Measurements from ENCODE around the gene SLC11A1. TPM values are rescaled to one million over a fixed set of nuclear protein-coding genes. Genes with fewer than 3 reads are reported as not detected.
A peak's percentile ranks its signal among the peaks of the same experiment; 100 is the strongest.

The SLC11A1 gene
- total and polyA plus RNA-seq, 4 donors = 1.9 to 56.1 (median 22.1) TPM

DNA sequence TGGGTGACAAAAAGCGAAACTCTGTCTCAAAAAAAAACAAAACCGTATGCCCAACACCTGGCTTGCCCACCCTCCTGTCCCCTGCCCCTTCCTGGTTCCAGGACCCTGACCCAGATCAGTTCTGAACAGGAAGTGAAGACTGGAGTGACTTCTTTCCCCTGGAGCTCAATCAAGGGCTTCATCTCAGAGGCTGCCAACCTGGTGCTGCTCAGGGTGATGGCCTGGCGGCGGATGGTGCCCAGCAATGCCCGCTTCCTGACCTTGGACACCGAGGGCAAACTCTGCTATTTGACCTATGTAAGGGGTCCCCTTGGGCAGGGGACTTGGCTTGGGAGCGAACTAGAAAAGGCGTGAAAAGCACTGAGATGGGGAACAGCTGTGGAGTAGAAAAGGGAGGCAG lies 19.5 kb upstream of the SLC11A1 start:
- no peak overlapping the region for H3K27ac ChIP-seq (ENCODE audit: low read depth in 1 of 2, low read length in 2 of 2)
- H3K4me1 ChIP-seq (ENCODE audit: control insufficient read depth in 1 of 2, insufficient read depth in 2 of 2, low read length in 2 of 2) = no peaks in the 10 kb centered on the region
- DNase-seq (no peak), ATAC-seq (ENCODE audit: low FRiP score) (no peak)
- H3K36me3 ChIP-seq (ENCODE audit: control insufficient read depth in 1 of 2, insufficient read depth in 2 of 2, low read length in 1 of 2) = no peaks in the 10 kb centered on the region
- no peak overlapping the region for H3K4me3 ChIP-seq (ENCODE audit: low read length in 2 of 2)
- H3K9me3 ChIP-seq (ENCODE audit: control insufficient read depth, low read length) = no peaks in the 10 kb centered on the region
- intact Hi-C loops (cut with DNase I) = no loop called here
- WGBS, 2 donors = 94 to 96% methylated on average over 8 of the region's 8 CpGs
- H3K27me3 ChIP-seq (ENCODE audit: control insufficient read depth in 1 of 2, insufficient read depth in 2 of 2, low read length in 1 of 2) = no peaks in the 10 kb centered on the region

DNA sequence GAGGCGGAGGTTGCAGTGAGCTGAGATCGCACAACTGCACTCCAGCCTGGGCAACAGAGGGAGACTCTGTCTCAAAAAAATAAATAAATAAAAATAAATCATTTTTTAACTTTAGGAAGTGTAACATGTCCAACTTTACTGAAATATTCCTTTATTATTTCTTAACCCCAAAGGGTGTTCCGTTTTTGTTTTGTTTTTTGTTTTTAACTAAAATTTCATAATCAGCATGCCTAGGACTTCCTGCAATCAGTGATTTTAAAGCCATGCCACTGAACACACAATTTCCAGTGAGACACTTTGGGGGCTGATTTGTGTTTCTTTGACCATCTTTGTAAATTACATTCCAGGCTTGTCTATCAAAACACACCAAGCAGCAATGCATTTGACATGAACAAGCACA lies 18.3 kb upstream of the SLC11A1 start:
- intact Hi-C loops (cut with DNase I) = no loop called here
- H3K4me1 ChIP-seq (ENCODE audit: control insufficient read depth in 1 of 2, insufficient read depth in 2 of 2, low read length in 2 of 2) = no peaks in the 10 kb centered on the region
- WGBS, 2 donors = 88% methylated on average over 3 of the region's 3 CpGs

DNA sequence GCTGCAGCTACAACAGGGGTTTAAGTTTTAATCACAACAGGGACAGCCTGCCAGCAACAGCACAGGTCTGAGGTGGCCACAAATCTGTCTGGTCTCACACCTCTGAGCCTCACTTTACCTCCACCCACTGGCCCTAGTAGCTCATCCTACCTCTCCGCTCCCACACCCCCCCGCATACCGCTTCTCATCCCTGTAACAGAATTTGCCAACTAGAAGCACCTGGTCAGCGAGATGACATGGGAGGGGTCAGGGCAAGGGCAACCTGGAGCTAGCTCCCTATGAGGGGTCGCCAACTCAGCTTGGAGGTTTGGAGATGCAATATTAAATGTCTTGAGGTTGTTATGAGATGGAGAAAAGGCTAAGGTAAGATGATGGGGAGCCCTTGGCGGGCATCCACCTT lies 17.9 kb upstream of the SLC11A1 start:
- intact Hi-C loops (cut with DNase I) = no loop called here
- Histone ChIP-seq H3K36me3 (ENCODE audit: control insufficient read depth in 1 of 2, insufficient read depth in 2 of 2, low read length in 1 of 2) (no peaks in the 10 kb centered on the region), H3K27me3 (ENCODE audit: control insufficient read depth in 1 of 2, insufficient read depth in 2 of 2, low read length in 1 of 2) (no peaks in the 10 kb centered on the region), H3K4me1 (ENCODE audit: control insufficient read depth in 1 of 2, insufficient read depth in 2 of 2, low read length in 2 of 2) (no peaks in the 10 kb centered on the region), H3K9me3 (ENCODE audit: control insufficient read depth, low read length) (no peaks in the 10 kb centered on the region), H3K27ac (ENCODE audit: low read depth in 1 of 2, low read length in 2 of 2) (no peak overlapping the region), H3K4me3 (ENCODE audit: low read length in 2 of 2) (no peak overlapping the region)
- ATAC-seq (ENCODE audit: low FRiP score) (no peak), DNase-seq (peak in 1 of 2 donors; percentile 37)
- 79 to 89% methylated on average over 6 of the region's 6 CpGs for WGBS, 2 donors

More for the DNA sequence above, 18.3 kb upstream of the SLC11A1 start:
- DNase-seq (no peak), ATAC-seq (ENCODE audit: low FRiP score) (no peak)
- no peaks in the 10 kb centered on the region for H3K9me3 ChIP-seq (ENCODE audit: control insufficient read depth, low read length)
- no peaks in the 10 kb centered on the region for H3K27me3 ChIP-seq (ENCODE audit: control insufficient read depth in 1 of 2, insufficient read depth in 2 of 2, low read length in 1 of 2)
- no peak overlapping the region for H3K27ac ChIP-seq (ENCODE audit: low read depth in 1 of 2, low read length in 2 of 2)
- H3K4me3 ChIP-seq (ENCODE audit: low read length in 2 of 2) = no peak overlapping the region
- no peaks in the 10 kb centered on the region for H3K36me3 ChIP-seq (ENCODE audit: control insufficient read depth in 1 of 2, insufficient read depth in 2 of 2, low read length in 1 of 2)

DNA sequence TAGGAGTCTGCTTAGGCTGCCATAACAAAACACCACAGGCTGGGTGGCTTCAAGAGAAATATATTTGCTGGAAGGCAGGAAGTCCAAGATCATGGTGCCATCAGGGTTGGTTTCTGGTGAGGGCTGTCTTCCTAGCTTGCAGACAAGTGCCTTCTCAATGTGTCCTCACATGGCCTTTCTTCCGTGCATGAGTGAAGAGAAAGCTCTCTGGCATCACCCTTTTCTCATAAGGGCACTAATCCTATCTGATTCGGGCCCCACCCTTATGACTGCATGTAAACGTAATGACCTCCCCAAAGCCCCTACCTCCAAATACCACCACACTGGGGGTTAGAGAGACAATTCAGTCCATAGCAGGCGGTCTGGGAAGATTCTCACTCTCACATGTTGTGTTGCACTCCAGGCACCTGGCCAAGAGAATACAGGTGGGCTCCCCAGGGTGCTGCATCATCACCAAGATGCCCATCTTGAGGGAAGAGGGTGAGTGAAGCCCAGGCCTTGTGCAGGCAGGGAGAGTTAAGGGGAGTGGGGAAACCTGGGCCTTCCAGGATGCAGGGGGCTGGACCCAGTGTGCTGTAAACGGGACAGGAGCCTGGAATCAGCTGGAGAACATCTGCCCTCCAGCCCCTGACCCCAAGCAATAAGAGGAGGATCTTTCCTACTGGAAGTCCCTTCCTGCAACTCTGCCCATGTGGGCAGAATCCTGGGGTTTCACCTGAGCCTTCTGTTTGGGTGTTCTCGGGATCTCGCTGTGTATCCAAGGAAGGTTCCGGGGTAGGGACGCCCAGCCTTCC lies 15.3 kb upstream of the SLC11A1 start:
- no peak for ATAC-seq (ENCODE audit: low FRiP score)
- Histone ChIP-seq H3K4me3 (ENCODE audit: low read length in 2 of 2) (no peak overlapping the region), H3K4me1 (ENCODE audit: control insufficient read depth in 1 of 2, insufficient read depth in 2 of 2, low read length in 2 of 2) (no peaks in the 10 kb centered on the region), H3K9me3 (ENCODE audit: control insufficient read depth, low read length) (no peaks in the 10 kb centered on the region), H3K27ac (ENCODE audit: low read depth in 1 of 2, low read length in 2 of 2) (peak overlapping the region in 1 of 2 donors; percentile 66), H3K36me3 (ENCODE audit: control insufficient read depth in 1 of 2, insufficient read depth in 2 of 2, low read length in 1 of 2) (no peaks in the 10 kb centered on the region), H3K27me3 (ENCODE audit: control insufficient read depth in 1 of 2, insufficient read depth in 2 of 2, low read length in 1 of 2) (no peaks in the 10 kb centered on the region)
- 96% methylated on average over 9 of the region's 9 CpGs for WGBS, 2 donors
- peak in 1 of 2 donors; percentile 47 for DNase-seq
- intact Hi-C loops (cut with DNase I) = no loop called here

DNA sequence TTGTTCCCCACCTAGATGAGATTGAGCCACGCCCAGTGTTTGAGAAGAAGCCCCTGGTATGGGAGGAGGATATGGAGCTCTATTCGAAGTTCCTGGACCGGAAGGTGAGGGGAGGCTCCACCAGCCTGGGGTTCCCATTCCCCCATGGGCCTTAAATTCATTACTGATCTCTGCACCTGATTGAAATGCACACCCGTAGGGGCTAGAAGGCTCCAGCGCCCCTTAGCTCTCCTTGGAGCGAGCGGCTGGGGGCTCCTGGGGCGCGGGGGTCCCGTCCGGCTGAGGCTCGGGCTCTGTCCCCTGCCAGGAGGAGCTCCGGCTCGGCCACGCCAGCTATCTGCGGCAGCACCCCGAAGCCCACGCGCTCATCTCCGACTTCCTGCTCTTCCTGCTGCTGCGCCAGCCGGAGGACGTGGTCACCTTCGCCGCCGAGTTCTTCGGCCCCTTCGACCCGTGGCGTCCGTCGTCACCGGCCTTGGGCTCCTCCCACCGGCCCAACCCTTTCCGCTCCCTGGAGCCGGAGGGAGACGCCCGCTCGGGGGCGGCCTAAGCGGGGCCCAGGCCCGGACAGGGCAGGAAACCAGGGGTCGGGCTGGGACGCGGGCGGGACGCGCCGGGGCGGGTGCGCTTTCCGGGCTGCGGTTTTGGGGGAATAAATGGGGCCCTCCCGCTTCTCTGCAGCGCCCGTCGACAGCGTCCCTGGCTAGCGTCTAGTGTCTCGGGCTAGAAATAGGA lies 14.5 kb upstream of the SLC11A1 start:
- DNase-seq (peak; percentile 96), ATAC-seq (ENCODE audit: low FRiP score) (peak; percentile 94)
- H3K4me1 ChIP-seq (ENCODE audit: control insufficient read depth in 1 of 2, insufficient read depth in 2 of 2, low read length in 2 of 2) = no peaks in the 10 kb centered on the region
- whole genome bisulfite sequencing, 2 donors = 5% methylated on average over 60 of the region's 60 CpGs
- intact Hi-C loops (cut with DNase I) = no loop called here
- peak overlapping the region; percentile 40 to 66 for H3K27ac ChIP-seq (ENCODE audit: low read depth in 1 of 2, low read length in 2 of 2)
- H3K36me3 ChIP-seq (ENCODE audit: control insufficient read depth in 1 of 2, insufficient read depth in 2 of 2, low read length in 1 of 2) = no peaks in the 10 kb centered on the region
- no peaks in the 10 kb centered on the region for H3K27me3 ChIP-seq (ENCODE audit: control insufficient read depth in 1 of 2, insufficient read depth in 2 of 2, low read length in 1 of 2)
- no peaks in the 10 kb centered on the region for H3K9me3 ChIP-seq (ENCODE audit: control insufficient read depth, low read length)
- peak overlapping the region; percentile 8 to 9 for H3K4me3 ChIP-seq (ENCODE audit: low read length in 2 of 2)

DNA sequence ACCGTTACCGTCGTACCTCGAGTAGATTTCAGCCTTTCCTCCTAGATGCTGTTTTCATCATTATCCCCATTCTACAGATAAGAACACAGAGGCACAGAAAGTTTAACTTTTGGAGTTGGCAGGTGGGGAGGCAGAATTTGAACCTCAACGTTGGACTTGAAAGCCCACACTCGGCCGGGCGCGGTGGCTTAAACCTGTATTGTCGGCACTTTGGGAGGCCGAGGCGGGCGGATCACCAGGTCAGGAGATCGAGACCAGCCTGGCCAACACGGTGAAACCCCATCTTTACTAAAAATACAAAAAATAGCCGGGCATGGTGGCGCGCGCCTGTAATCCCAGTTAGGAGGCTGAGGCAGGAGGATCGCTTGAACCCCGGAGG lies 13.9 kb upstream of the SLC11A1 start:
- Histone ChIP-seq H3K36me3 (ENCODE audit: control insufficient read depth in 1 of 2, insufficient read depth in 2 of 2, low read length in 1 of 2) (no peaks in the 10 kb centered on the region), H3K27me3 (ENCODE audit: control insufficient read depth in 1 of 2, insufficient read depth in 2 of 2, low read length in 1 of 2) (no peaks in the 10 kb centered on the region), H3K9me3 (ENCODE audit: control insufficient read depth, low read length) (no peaks in the 10 kb centered on the region), H3K27ac (ENCODE audit: low read depth in 1 of 2, low read length in 2 of 2) (peak overlapping the region in 1 of 2 donors; percentile 37), H3K4me3 (ENCODE audit: low read length in 2 of 2) (peak overlapping the region; percentile 1 to 8), H3K4me1 (ENCODE audit: control insufficient read depth in 1 of 2, insufficient read depth in 2 of 2, low read length in 2 of 2) (no peaks in the 10 kb centered on the region)
- no peak for ATAC-seq (ENCODE audit: low FRiP score)
- intact Hi-C loops (cut with DNase I) = no loop called here
- DNase-seq = peak in 1 of 2 donors; percentile 47
- WGBS, 2 donors = 60 to 63% methylated on average over 21 of the region's 21 CpGs

DNA sequence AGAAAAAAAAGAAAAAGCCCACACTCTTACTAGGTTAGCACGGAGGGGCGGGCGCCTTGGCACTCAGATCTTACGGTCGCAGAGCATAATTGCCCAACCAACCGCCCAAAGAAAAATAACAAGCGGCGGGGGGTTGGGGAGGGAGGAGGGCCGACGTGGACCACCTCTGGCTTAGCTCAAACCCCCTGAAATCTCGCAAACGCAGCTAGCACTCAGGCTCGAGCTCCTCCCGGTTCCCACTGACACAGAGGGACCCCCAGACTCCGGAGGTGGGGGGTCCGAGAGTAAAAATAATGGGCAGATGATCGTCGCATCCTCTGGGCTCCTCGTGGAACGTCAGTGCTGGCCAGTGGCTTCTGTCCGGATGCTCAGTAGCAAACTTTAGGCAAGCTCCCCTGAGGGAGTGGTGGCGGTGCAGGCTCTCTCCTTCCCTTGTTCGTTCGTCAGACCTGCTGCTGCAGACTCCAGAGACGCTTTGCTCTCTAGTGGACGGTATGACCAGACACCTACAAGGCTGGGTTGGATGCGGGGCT lies 13.4 kb upstream of the SLC11A1 start:
- Histone ChIP-seq H3K4me3 (ENCODE audit: low read length in 2 of 2) (no peak overlapping the region), H3K27ac (ENCODE audit: low read depth in 1 of 2, low read length in 2 of 2) (peak overlapping the region in 1 of 2 donors; percentile 54), H3K9me3 (ENCODE audit: control insufficient read depth, low read length) (no peaks in the 10 kb centered on the region), H3K36me3 (ENCODE audit: control insufficient read depth in 1 of 2, insufficient read depth in 2 of 2, low read length in 1 of 2) (no peaks in the 10 kb centered on the region), H3K4me1 (ENCODE audit: control insufficient read depth in 1 of 2, insufficient read depth in 2 of 2, low read length in 2 of 2) (no peaks in the 10 kb centered on the region), H3K27me3 (ENCODE audit: control insufficient read depth in 1 of 2, insufficient read depth in 2 of 2, low read length in 1 of 2) (no peaks in the 10 kb centered on the region)
- ATAC-seq (ENCODE audit: low FRiP score) (no peak), DNase-seq (peak in 1 of 2 donors; percentile 56)
- WGBS, 2 donors = 38 to 45% methylated on average over 27 of the region's 27 CpGs
- intact Hi-C loops (cut with DNase I) = no loop called here

DNA sequence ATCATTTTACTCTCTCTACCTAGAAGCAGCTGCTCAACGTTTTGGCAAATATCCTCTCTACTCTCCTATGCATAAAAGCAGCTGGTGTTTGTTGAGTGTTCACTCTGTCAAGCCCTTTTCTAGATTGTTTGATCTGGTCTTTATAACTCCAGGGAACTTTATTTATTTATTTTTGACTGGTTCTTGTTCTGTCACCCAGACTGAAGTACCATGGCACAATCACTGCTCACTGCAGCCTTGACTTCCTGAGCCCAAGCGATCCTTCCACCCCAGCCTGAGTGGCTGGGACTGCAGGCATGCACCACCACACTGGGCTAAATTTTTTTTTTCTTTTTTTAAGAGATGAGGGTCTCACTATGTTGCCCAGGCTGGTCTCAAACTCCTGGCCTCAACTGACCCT lies 12.7 kb upstream of the SLC11A1 start:
- Histone ChIP-seq H3K4me3 (ENCODE audit: low read length in 2 of 2) (no peak overlapping the region), H3K36me3 (ENCODE audit: control insufficient read depth in 1 of 2, insufficient read depth in 2 of 2, low read length in 1 of 2) (no peaks in the 10 kb centered on the region), H3K4me1 (ENCODE audit: control insufficient read depth in 1 of 2, insufficient read depth in 2 of 2, low read length in 2 of 2) (no peaks in the 10 kb centered on the region), H3K27me3 (ENCODE audit: control insufficient read depth in 1 of 2, insufficient read depth in 2 of 2, low read length in 1 of 2) (no peaks in the 10 kb centered on the region), H3K27ac (ENCODE audit: low read depth in 1 of 2, low read length in 2 of 2) (no peak overlapping the region), H3K9me3 (ENCODE audit: control insufficient read depth, low read length) (no peaks in the 10 kb centered on the region)
- DNase-seq = peak in 1 of 2 donors; percentile 45
- 57 to 64% methylated on average over 2 of the region's 2 CpGs for WGBS, 2 donors
- intact Hi-C loops (cut with DNase I) = no loop called here
- ATAC-seq (ENCODE audit: low FRiP score) = no peak

Measured in aorta (tissue), 5 donors.